ENCODE results near the gene SCCPDH. TPM values are rescaled to one million over a fixed set of nuclear protein-coding genes. Genes with fewer than 3 reads are reported as not detected.

Gene SCCPDH
- total RNA-seq, 2 donors from 2014 or later: 25.1 to 28.9 TPM

GRCh38 chr1:246765521-246765920 is 41.3 kb downstream of the SCCPDH start:
- no peak overlapping the region for H3K4me3 ChIP-seq (ENCODE audit: low read length)

GRCh38 chr1:246768403-246769020 is 44.3 kb downstream of the SCCPDH start:
- DNase-seq: peak; percentile 75
- Mint-ChIP-seq H3K36me3 (ENCODE audit: low read depth) (peaks cover 28% of the 10 kb centered on the region), H3K27ac (peak overlapping the region; percentile 52), H3K27me3 (ENCODE audit: insufficient read depth) (no peaks in the 10 kb centered on the region), H3K4me3 (no peak overlapping the region), H3K9me3 (no peaks in the 10 kb centered on the region), H3K4me1 (peaks cover 12% of the 10 kb centered on the region)
- Histone ChIP-seq H3K27ac (ENCODE audit: low read depth, low read length) (no peak overlapping the region), H3K9ac (ENCODE audit: extremely low read depth, low read length, poor library complexity, severe bottlenecking) (no peak overlapping the region), H3K36me3 (ENCODE audit: control insufficient read depth, insufficient read depth, low read length) (peaks cover 30% of the 10 kb centered on the region), H3K27me3 (ENCODE audit: control insufficient read depth, insufficient read depth, low read length, poor library complexity, severe bottlenecking) (no peaks in the 10 kb centered on the region), H3K9me3 (ENCODE audit: control insufficient read depth, low read length) (no peaks in the 10 kb centered on the region), H3K4me1 (ENCODE audit: control insufficient read depth, insufficient read depth, low read length) (no peaks in the 10 kb centered on the region), H3K4me3 (ENCODE audit: low read length) (no peak overlapping the region)
- TF ChIP-seq CTCF (conservative IDR thresholded peaks at IDR 0.05): no peak
- 80 to 81% methylated on average over 11 of the region's 11 CpGs for WGBS, 2 experiments (ENCODE audit: insufficient coverage in 1 of 2, insufficient read length in 1 of 2)

More at GRCh38 chr1:246765521-246765920, 41.3 kb downstream of the SCCPDH start:
- Mint-ChIP-seq H3K27me3 (ENCODE audit: insufficient read depth) (no peaks in the 10 kb centered on the region), H3K27ac (no peak overlapping the region), H3K4me1 (peaks cover 12% of the 10 kb centered on the region), H3K9me3 (no peaks in the 10 kb centered on the region), H3K36me3 (ENCODE audit: low read depth) (peaks cover 38% of the 10 kb centered on the region), H3K4me3 (no peak overlapping the region)
- H3K27me3 ChIP-seq (ENCODE audit: control insufficient read depth, insufficient read depth, low read length, poor library complexity, severe bottlenecking): no peaks in the 10 kb centered on the region
- 90 to 97% methylated on average over 2 to 3 of the region's 3 CpGs for WGBS, 2 experiments (ENCODE audit: insufficient coverage in 1 of 2, insufficient read length in 1 of 2)
- H3K4me1 ChIP-seq (ENCODE audit: control insufficient read depth, insufficient read depth, low read length): no peaks in the 10 kb centered on the region
- TF ChIP-seq CTCF (conservative IDR thresholded peaks at IDR 0.05): no peak
- no peak overlapping the region for H3K27ac ChIP-seq (ENCODE audit: low read depth, low read length)
- H3K9me3 ChIP-seq (ENCODE audit: control insufficient read depth, low read length): no peaks in the 10 kb centered on the region
- no peak overlapping the region for H3K9ac ChIP-seq (ENCODE audit: extremely low read depth, low read length, poor library complexity, severe bottlenecking)
- peaks cover 47% of the 10 kb centered on the region for H3K36me3 ChIP-seq (ENCODE audit: control insufficient read depth, insufficient read depth, low read length)
- no peak for DNase-seq

GRCh38 chr1:246769306-246769705 is 45.1 kb downstream of the SCCPDH start:
- Mint-ChIP-seq H3K9me3 (no peaks in the 10 kb centered on the region), H3K27ac (no peak overlapping the region), H3K27me3 (ENCODE audit: insufficient read depth) (no peaks in the 10 kb centered on the region), H3K36me3 (ENCODE audit: low read depth) (peaks cover 22% of the 10 kb centered on the region), H3K4me3 (no peak overlapping the region), H3K4me1 (peaks cover 12% of the 10 kb centered on the region)
- 92 to 93% methylated on average over 7 of the region's 7 CpGs for WGBS, 2 experiments (ENCODE audit: insufficient coverage in 1 of 2, insufficient read length in 1 of 2)
- no peaks in the 10 kb centered on the region for H3K9me3 ChIP-seq (ENCODE audit: control insufficient read depth, low read length)
- no peak for TF ChIP-seq CTCF (conservative IDR thresholded peaks at IDR 0.05)
- no peak overlapping the region for H3K4me3 ChIP-seq (ENCODE audit: low read length)
- H3K27me3 ChIP-seq (ENCODE audit: control insufficient read depth, insufficient read depth, low read length, poor library complexity, severe bottlenecking): no peaks in the 10 kb centered on the region
- no peak for DNase-seq
- H3K36me3 ChIP-seq (ENCODE audit: control insufficient read depth, insufficient read depth, low read length): peaks cover 22% of the 10 kb centered on the region
- H3K9ac ChIP-seq (ENCODE audit: extremely low read depth, low read length, poor library complexity, severe bottlenecking): no peak overlapping the region
- no peaks in the 10 kb centered on the region for H3K4me1 ChIP-seq (ENCODE audit: control insufficient read depth, insufficient read depth, low read length)
- H3K27ac ChIP-seq (ENCODE audit: low read depth, low read length): no peak overlapping the region

Data from endodermal cell (in vitro differentiated cells).